ENCODE results near the gene TSR1.

GRCh38 chr17:2346475-2346874 is 10.2 kb upstream of the TSR1 start:
- no peak for TF ChIP-seq CTCF (IDR thresholded peaks at IDR 0.05)
- TF ChIP-seq POLR2A (IDR thresholded peaks at IDR 0.05), result no peak
- no peak for TF ChIP-seq EP300 (IDR thresholded peaks at IDR 0.05)

Data from ovary (tissue), 3 donors.